Measurements from ENCODE around the gene HMGCS2. TPM values are rescaled to one million over a fixed set of nuclear protein-coding genes. Genes with fewer than 3 reads are reported as not detected.

Gene HMGCS2
- not detected in 2 replicates for total RNA-seq (2014; rRNA removed; shearing (Covaris generic))
- polyA plus RNA-seq (2016; fragmentation: Nextera tagmentation; extraction: Ambion mirVana): not detected in 2 replicates

DNA sequence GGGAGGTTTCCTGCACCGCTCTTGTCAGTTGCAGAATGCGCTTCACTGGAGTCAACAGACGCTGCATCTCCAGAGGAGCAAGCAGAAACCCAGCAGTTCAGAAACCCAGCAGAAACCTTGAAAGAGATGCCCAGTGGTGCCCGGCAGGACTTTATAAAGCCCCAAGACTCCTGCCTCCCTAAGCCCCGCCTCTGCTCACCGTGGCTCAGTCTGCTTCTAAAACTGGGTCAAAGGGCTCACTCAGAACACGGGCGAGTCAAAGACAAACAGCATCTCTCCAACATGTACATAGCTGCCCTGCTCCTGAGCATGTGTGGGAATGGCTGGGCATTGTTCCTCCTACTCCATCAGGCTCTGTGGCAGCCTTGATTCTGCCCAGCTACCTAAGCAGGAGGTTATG is at the start of gene HMGCS2:
Gene HMGCS2 (minus strand): TSS at position 128 of the 400 bp plus-strand sequence. CDS start 61 bp downstream, at position 67.
- 66 to 74% methylated on average over 8 of the region's 8 CpGs for WGBS, 2 experiments (ENCODE audit: low coverage in 1 of 2, low lambda C conversion rate in 2 of 2, missing lambda C conversion rate in 2 of 2)
- Histone ChIP-seq H3K79me2 (ENCODE audit: insufficient read depth) (no peaks in the 10 kb centered on the region), H4K20me1 (ENCODE audit: insufficient read depth) (no peaks in the 10 kb centered on the region), H3K9ac (no peak within 1 kb of the TSS), H3F3A (ENCODE audit: insufficient read depth) (0 out of 2 replicates have a peak, but pooled peaks cover 1% of the 10 kb centered on the region), H3K4me3 (no peak within 1 kb of the TSS), H3K4me1 (ENCODE audit: insufficient read depth) (peaks cover 8% of the 10 kb centered on the region), H3K36me3 (ENCODE audit: low read depth) (no peaks in the 10 kb centered on the region), H3K9me3 (ENCODE audit: low read depth) (no peaks in the 10 kb centered on the region), H2AFZ (no peak within 1 kb of the TSS), H3K27ac (no peak within 1 kb of the TSS), H3K27me3 (replicated peaks; ENCODE audit: insufficient read depth) (no peaks in the 10 kb centered on the region), H3K9me2 (ENCODE audit: insufficient read depth) (no peaks in the 10 kb centered on the region), H3K4me2 (ENCODE audit: unreplicated experiment) (no peak within 1 kb of the TSS)
- TF ChIP-seq EZH2phosphoT487 (IDR thresholded peaks at IDR 0.05; ENCODE audit: insufficient read depth, low read depth): no peak
- TF ChIP-seq EZH2 (IDR thresholded peaks at IDR 0.05; ENCODE audit: insufficient read depth, poor library complexity, severe bottlenecking): no peak
- in situ Hi-C loops (cut with MboI): no loop called here
- DNase-seq: no peak

DNA sequence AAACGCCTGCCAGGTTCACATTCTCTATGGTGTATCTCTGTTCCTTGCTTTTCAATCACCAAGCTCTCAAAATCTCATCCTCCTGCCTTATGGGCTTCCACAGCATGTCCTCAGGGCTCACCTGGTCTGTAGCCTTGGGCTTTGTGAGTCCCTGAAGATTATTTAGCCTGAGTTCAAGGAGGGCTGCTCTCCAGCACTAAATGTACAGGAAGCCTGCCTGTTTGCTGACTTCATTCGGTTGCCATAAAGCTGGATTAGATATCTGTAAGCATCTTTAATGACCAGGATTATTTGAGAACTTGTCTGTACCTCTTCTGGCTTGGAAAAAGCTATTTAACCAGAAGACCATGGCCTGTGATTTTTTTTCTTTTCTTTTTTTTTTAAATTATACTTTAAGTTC is 49.5 kb upstream of the HMGCS2 start:
- Histone ChIP-seq H3K36me3 (ENCODE audit: low read depth) (no peaks in the 10 kb centered on the region), H3K9me2 (ENCODE audit: insufficient read depth) (no peaks in the 10 kb centered on the region), H3K27ac (no peak overlapping the region), H3F3A (ENCODE audit: insufficient read depth) (no peaks in the 10 kb centered on the region), H2AFZ (no peak overlapping the region), H3K27me3 (replicated peaks; ENCODE audit: insufficient read depth) (no peaks in the 10 kb centered on the region; the same call in 1 of the 2 replicates), H3K4me2 (ENCODE audit: unreplicated experiment) (no peak overlapping the region), H3K4me3 (no peak overlapping the region), H3K4me1 (ENCODE audit: insufficient read depth) (peaks cover 5% of the 10 kb centered on the region; the same call in 1 of the 2 replicates), H3K9me3 (ENCODE audit: low read depth) (no peaks in the 10 kb centered on the region), H3K79me2 (ENCODE audit: insufficient read depth) (no peaks in the 10 kb centered on the region), H4K20me1 (ENCODE audit: insufficient read depth) (no peaks in the 10 kb centered on the region), H3K9ac (no peak overlapping the region)
- in situ Hi-C loops (cut with MboI): no loop called here
- no peak for DNase-seq
- 83 to 88% methylated on average over 2 of the region's 2 CpGs for WGBS, 2 experiments (ENCODE audit: low coverage in 1 of 2, low lambda C conversion rate in 2 of 2, missing lambda C conversion rate in 2 of 2)
- TF ChIP-seq EZH2 (IDR thresholded peaks at IDR 0.05; ENCODE audit: insufficient read depth, poor library complexity, severe bottlenecking) (no peak), EZH2phosphoT487 (IDR thresholded peaks at IDR 0.05; ENCODE audit: insufficient read depth, low read depth) (no peak)

DNA sequence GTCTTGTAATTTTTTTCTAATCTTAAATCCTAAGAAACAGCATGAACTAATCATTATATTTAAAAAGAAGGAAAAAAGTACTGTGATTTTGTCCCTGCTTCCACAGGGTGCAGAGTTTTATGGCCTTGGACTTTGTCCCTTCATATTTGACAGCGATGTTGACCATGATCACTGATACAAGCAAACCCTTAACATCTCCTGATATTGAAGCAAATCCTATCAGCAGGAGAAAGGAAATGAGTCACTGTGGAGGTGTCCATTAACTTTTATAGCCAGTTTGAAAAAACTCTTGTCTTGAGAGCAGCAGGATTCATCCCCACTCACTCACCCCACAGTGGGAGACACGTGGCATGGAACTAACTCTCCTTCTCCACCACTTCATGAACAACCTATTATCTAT is 47.7 kb upstream of the HMGCS2 start:
- H3K27ac ChIP-seq: no peak overlapping the region
- no peak for TF ChIP-seq EZH2 (IDR thresholded peaks at IDR 0.05; ENCODE audit: insufficient read depth, poor library complexity, severe bottlenecking)
- no peak for TF ChIP-seq EZH2phosphoT487 (IDR thresholded peaks at IDR 0.05; ENCODE audit: insufficient read depth, low read depth)
- no peaks in the 10 kb centered on the region for H3K79me2 ChIP-seq (ENCODE audit: insufficient read depth)
- in situ Hi-C loops (cut with MboI): no loop called here
- peak; percentile 23 for DNase-seq
- H3K4me2 ChIP-seq (ENCODE audit: unreplicated experiment): no peak overlapping the region
- no peaks in the 10 kb centered on the region for H3K9me2 ChIP-seq (ENCODE audit: insufficient read depth)
- H2AFZ ChIP-seq: no peak overlapping the region
- H3K27me3 ChIP-seq (replicated peaks; ENCODE audit: insufficient read depth): no peaks in the 10 kb centered on the region
- H3K4me1 ChIP-seq (ENCODE audit: insufficient read depth): peaks cover 5% of the 10 kb centered on the region; the same call in 1 of the 2 replicates
- H4K20me1 ChIP-seq (ENCODE audit: insufficient read depth): no peaks in the 10 kb centered on the region
- H3K36me3 ChIP-seq (ENCODE audit: low read depth): no peaks in the 10 kb centered on the region
- no peaks in the 10 kb centered on the region for H3K9me3 ChIP-seq (ENCODE audit: low read depth)
- H3K4me3 ChIP-seq: no peak overlapping the region
- H3F3A ChIP-seq (ENCODE audit: insufficient read depth): no peaks in the 10 kb centered on the region
- no peak overlapping the region for H3K9ac ChIP-seq
- WGBS, 2 experiments (ENCODE audit: low coverage in 1 of 2, low lambda C conversion rate in 2 of 2, missing lambda C conversion rate in 2 of 2): 69 to 80% methylated on average over 2 of the region's 2 CpGs

DNA sequence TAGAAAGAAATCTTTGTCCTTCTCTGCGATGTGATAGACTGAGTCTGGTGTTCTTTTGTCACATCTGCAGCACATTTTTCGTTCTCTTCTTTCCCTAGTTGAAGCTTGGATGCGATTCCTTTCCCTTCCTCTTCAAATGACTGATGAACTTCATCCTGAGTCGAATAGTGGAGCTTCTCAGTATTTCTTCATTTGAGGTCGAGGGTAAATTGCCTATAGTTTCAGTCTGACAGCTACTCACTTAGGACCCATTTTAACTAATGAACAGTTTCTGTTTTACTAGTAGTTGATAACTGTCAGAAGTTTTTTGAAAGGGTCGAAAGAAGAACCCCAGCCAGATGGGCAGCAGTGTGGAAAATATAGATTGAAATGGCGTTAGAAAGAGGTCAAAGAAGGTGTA is 47.2 kb upstream of the HMGCS2 start:
- H3K9me3 ChIP-seq (ENCODE audit: low read depth): no peaks in the 10 kb centered on the region
- H4K20me1 ChIP-seq (ENCODE audit: insufficient read depth): no peaks in the 10 kb centered on the region
- H3K4me3 ChIP-seq: no peak overlapping the region
- peaks cover 5% of the 10 kb centered on the region; the same call in 1 of the 2 replicates for H3K4me1 ChIP-seq (ENCODE audit: insufficient read depth)
- no peak overlapping the region for H2AFZ ChIP-seq
- no peaks in the 10 kb centered on the region for H3K36me3 ChIP-seq (ENCODE audit: low read depth)
- no peaks in the 10 kb centered on the region for H3K27me3 ChIP-seq (replicated peaks; ENCODE audit: insufficient read depth)
- H3F3A ChIP-seq (ENCODE audit: insufficient read depth): no peaks in the 10 kb centered on the region
- 76 to 79% methylated on average over 7 of the region's 7 CpGs for WGBS, 2 experiments (ENCODE audit: low coverage in 1 of 2, low lambda C conversion rate in 2 of 2, missing lambda C conversion rate in 2 of 2)
- H3K9ac ChIP-seq: no peak overlapping the region
- no peak overlapping the region for H3K27ac ChIP-seq
- no peaks in the 10 kb centered on the region for H3K79me2 ChIP-seq (ENCODE audit: insufficient read depth)
- in situ Hi-C loops (cut with MboI): no loop called here
- H3K4me2 ChIP-seq (ENCODE audit: unreplicated experiment): no peak overlapping the region
- H3K9me2 ChIP-seq (ENCODE audit: insufficient read depth): no peaks in the 10 kb centered on the region
- TF ChIP-seq EZH2 (IDR thresholded peaks at IDR 0.05; ENCODE audit: insufficient read depth, poor library complexity, severe bottlenecking): no peak
- no peak for DNase-seq

DNA sequence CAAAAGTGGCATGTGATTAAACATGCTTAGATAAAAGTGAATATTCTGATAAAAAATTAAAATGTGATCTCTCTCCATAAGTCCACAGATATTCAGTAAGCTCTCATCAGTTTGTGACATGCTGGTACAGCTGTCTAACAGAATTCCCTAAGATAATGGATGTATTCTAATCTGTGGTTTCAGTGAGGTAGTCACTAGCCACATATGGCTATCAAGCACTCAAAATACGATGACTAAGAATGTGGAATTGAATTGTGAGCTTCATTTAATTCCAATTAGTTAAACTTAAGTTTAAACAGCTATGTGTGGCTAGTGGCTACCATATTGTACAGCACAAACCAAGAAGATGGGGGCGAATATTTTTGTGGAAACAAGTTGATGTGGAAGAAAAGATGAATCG is 46.7 kb upstream of the HMGCS2 start:
- H3F3A ChIP-seq (ENCODE audit: insufficient read depth): no peaks in the 10 kb centered on the region
- no peaks in the 10 kb centered on the region for H3K79me2 ChIP-seq (ENCODE audit: insufficient read depth)
- H3K36me3 ChIP-seq (ENCODE audit: low read depth): no peaks in the 10 kb centered on the region
- H3K9me2 ChIP-seq (ENCODE audit: insufficient read depth): no peaks in the 10 kb centered on the region
- H3K4me1 ChIP-seq (ENCODE audit: insufficient read depth): peaks cover 5% of the 10 kb centered on the region; the same call in 1 of the 2 replicates
- no peak overlapping the region for H3K27ac ChIP-seq
- TF ChIP-seq EZH2 (IDR thresholded peaks at IDR 0.05; ENCODE audit: insufficient read depth, poor library complexity, severe bottlenecking): no peak
- no peak for TF ChIP-seq EZH2phosphoT487 (IDR thresholded peaks at IDR 0.05; ENCODE audit: insufficient read depth, low read depth)
- in situ Hi-C loops (cut with MboI): no loop called here
- H2AFZ ChIP-seq: no peak overlapping the region
- no peak overlapping the region for H3K4me3 ChIP-seq
- H3K9me3 ChIP-seq (ENCODE audit: low read depth): no peaks in the 10 kb centered on the region
- no peaks in the 10 kb centered on the region for H3K27me3 ChIP-seq (replicated peaks; ENCODE audit: insufficient read depth)
- DNase-seq: peak; percentile 23
- H4K20me1 ChIP-seq (ENCODE audit: insufficient read depth): no peaks in the 10 kb centered on the region
- H3K4me2 ChIP-seq (ENCODE audit: unreplicated experiment): no peak overlapping the region
- 70 to 77% methylated on average over 3 of the region's 3 CpGs for WGBS, 2 experiments (ENCODE audit: low coverage in 1 of 2, low lambda C conversion rate in 2 of 2, missing lambda C conversion rate in 2 of 2)
- no peak overlapping the region for H3K9ac ChIP-seq
